Endothelial cell of umbilical vein (primary cell): Measurements from ENCODE around the gene GPHB5.

Experiments
- EZH2 ChIP-seq: IDR thresholded peaks from 2 replicates; pipeline ENCODE4 v1.6.1; 2012; ENCODE audit warnings: borderline replicate concordance, low read depth, mild to moderate bottlenecking, moderate library complexity, low read length, inconsistent platforms; ENCODE audit not compliant: severe bottlenecking
- FOS ChIP-seq: IDR thresholded peaks from 2 replicates; pipeline ENCODE4 v1.6.1; 2011; ENCODE audit warnings: mild to moderate bottlenecking, low read length, moderate library complexity, borderline replicate concordance; ENCODE audit not compliant: insufficient read depth
- JUN ChIP-seq: IDR thresholded peaks from 2 replicates; pipeline ENCODE4 v1.6.1; 2011; ENCODE audit warnings: borderline replicate concordance, low read depth; ENCODE audit not compliant: insufficient read length, insufficient read depth
- POLR2A ChIP-seq: IDR thresholded peaks from 2 replicates; pipeline ENCODE4 v1.6.1; 2012; ENCODE audit warnings: low read depth, mild to moderate bottlenecking, control low read depth, low read length
- POLR2AphosphoS5 ChIP-seq: IDR thresholded peaks from 2 replicates; pipeline ENCODE4 v1.6.1; 2012; ENCODE audit warnings: low read depth, mild to moderate bottlenecking, control low read depth, low read length, moderate library complexity; ENCODE audit not compliant: insufficient read depth
- TF ChIP-seq, protein P1 (sequence below), 2 donors: IDR thresholded peaks; 1 replicate in 1 of 2; 2 replicates in 1 of 2; pipeline ENCODE4 v1.5.1; 2011; ENCODE audit warnings: low read length in 2 of 2, mild to moderate bottlenecking in 2 of 2, moderate library complexity in 2 of 2, control low read depth in 1 of 2, inconsistent platforms in 1 of 2, low read depth in 1 of 2; ENCODE audit not compliant: insufficient read depth in 1 of 2; ENCODE audit errors: extremely low read depth in 1 of 2

DNA sequence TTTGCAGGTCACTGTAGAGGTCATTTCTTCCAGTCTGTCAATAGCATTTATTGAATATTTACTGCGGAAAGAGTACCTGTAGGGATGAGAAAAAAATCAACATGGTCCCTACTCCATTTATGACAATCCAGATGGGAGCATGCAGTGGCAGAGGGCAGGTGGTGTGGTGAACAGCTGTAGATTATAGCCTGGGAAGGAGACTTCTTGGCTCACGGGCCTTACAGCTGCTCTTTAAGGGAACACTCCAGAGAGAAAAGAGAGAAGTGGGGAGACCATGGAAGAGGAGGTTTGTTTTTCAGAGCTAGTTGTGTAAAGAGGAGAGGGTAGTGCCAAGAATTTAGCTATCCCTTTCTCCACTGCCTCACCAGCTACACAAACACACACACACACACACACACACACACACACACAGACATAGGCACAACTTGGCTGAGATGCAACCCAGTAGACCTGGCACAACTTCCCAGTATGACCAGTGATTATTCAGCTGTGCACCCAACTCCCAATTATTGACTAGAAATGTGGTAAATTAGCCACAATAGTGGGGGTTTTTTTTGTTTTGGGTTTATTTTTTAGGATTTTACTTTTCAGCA, 41.0 kb downstream of the GPHB5 start:
- TF ChIP-seq, protein P1, sequence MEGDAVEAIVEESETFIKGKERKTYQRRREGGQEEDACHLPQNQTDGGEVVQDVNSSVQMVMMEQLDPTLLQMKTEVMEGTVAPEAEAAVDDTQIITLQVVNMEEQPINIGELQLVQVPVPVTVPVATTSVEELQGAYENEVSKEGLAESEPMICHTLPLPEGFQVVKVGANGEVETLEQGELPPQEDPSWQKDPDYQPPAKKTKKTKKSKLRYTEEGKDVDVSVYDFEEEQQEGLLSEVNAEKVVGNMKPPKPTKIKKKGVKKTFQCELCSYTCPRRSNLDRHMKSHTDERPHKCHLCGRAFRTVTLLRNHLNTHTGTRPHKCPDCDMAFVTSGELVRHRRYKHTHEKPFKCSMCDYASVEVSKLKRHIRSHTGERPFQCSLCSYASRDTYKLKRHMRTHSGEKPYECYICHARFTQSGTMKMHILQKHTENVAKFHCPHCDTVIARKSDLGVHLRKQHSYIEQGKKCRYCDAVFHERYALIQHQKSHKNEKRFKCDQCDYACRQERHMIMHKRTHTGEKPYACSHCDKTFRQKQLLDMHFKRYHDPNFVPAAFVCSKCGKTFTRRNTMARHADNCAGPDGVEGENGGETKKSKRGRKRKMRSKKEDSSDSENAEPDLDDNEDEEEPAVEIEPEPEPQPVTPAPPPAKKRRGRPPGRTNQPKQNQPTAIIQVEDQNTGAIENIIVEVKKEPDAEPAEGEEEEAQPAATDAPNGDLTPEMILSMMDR (IDR thresholded peaks at IDR 0.05; ENCODE audit: extremely low read depth in 1 of 2, insufficient read depth in 1 of 2, low read depth in 1 of 2, low read length in 2 of 2): no peak
- TF ChIP-seq POLR2A (no peak), FOS (no peak), EZH2 (no peak), POLR2AphosphoS5 (no peak), JUN (no peak)
